Body of pancreas (tissue), 4 donors: ENCODE results near the gene DST. TPM values are rescaled to one million over a fixed set of nuclear protein-coding genes. Genes with fewer than 3 reads are reported as not detected.

ENCODE experiments used
- ATAC-seq: fragments of 150-250 bp; one replicate; pipeline ENCODE4 v1.9.1; 2016
- DNase-seq, 4 donors: peaks; one replicate each; pipeline ENCODE4 v3.0.0-alpha.2; 2019
- H3K27ac ChIP-seq, 4 donors: fragments of 200-600 bp; sonication (generic); 1 replicate in 3 of 4; 2 replicates in 1 of 4; pipeline versions ENCODE4 v1.5.1 to v1.6.1; 2016 to 2019; ENCODE audit warnings: mild to moderate bottlenecking in 1 of 4, mixed read lengths in 1 of 4, moderate library complexity in 1 of 4
- H3K27me3 ChIP-seq, 2 donors: fragments of 200-600 bp; sonication (generic); one replicate each; pipeline ENCODE4 v1.6.0; 2016; ENCODE audit warnings: mild to moderate bottlenecking in 1 of 2
- H3K36me3 ChIP-seq, 2 donors: fragments of 200-600 bp; sonication (generic); replicated peaks in 1 of 2; 2 replicates each; pipeline ENCODE4 v1.5.1; 2016; ENCODE audit warnings: low read depth in 2 of 2; ENCODE audit not compliant: insufficient read depth in 1 of 2
- H3K4me1 ChIP-seq: fragments of 200-600 bp; sonication (generic); one replicate; pipeline ENCODE4 v1.6.0; 2016
- H3K4me3 ChIP-seq, 2 donors: fragments of 200-600 bp; sonication (generic); 1 replicate in 1 of 2; 2 replicates in 1 of 2; pipeline ENCODE4 v1.5.1; 2016 to 2019
- H3K9me3 ChIP-seq, 3 donors: fragments of 200-600 bp; sonication (generic); 1 replicate in 2 of 3; 2 replicates in 1 of 3; pipeline ENCODE4 v1.5.1; 2016
- CTCF ChIP-seq, 7 experiments: fragments of 450-650 bp in 4 of 7; fragments of 200-600 bp in 3 of 7; sonication (generic) in 3 of 7; IDR thresholded peaks; one replicate each; pipeline ENCODE4 v1.5.1; 2016 to 2019; ENCODE audit warnings: antibody characterized with exemption in 7 of 7
- POLR2A ChIP-seq, 3 donors: fragments of 450-650 bp; IDR thresholded peaks; one replicate each; pipeline ENCODE4 v1.6.1; 2016; ENCODE audit warnings: antibody characterized with exemption in 3 of 3, mild to moderate bottlenecking in 2 of 3
- WGBS, 2 donors: methylation state at CpG; one replicate each; pipeline ENCODE4 v1.1.5; 2017; 5-methylcytosine and 5-hydroxymethylcytosine counted together
- intact Hi-C: fragments of 100-400 bp; cut with DNase I; formaldehyde crosslinking; loops from one replicate; pipeline ENCODE4 v1.15.1; 2023
- total RNA-seq, 2 donors: library from RNA; depleted of rRNA; stranded (reverse); fragments of >200 nt; gene quantifications; one replicate each; pipeline ENCODE4 v1.1.0, GENCODE V29; 2016

Gene DST
- total RNA-seq, 2 donors from 2014 or later, result 105 to 117 TPM

GRCh38 chr6:56660381-56660730 is 17.7 kb upstream of the DST start:
- H3K27ac ChIP-seq, result no peak overlapping the region
- 75 to 78% methylated on average over 3 of the region's 3 CpGs for WGBS, 2 donors
- TF ChIP-seq CTCF (IDR thresholded peaks at IDR 0.05) (no peak), POLR2A (IDR thresholded peaks at IDR 0.05) (no peak)
- DNase-seq, result no peak
- no peaks in the 10 kb centered on the region for H3K9me3 ChIP-seq
- intact Hi-C loops, result no loop called here
- no peaks in the 10 kb centered on the region for H3K27me3 ChIP-seq
- peaks cover 9% of the 10 kb centered on the region for H3K4me1 ChIP-seq
- H3K4me3 ChIP-seq, result no peak overlapping the region
- H3K36me3 ChIP-seq, result no peaks in the 10 kb centered on the region
- no peak for ATAC-seq

GRCh38 chr6:56659721-56660380 is 17.2 kb upstream of the DST start:
- WGBS, 2 donors, result 77 to 79% methylated on average over 2 of the region's 2 CpGs
- intact Hi-C loops, result no loop called here
- Histone ChIP-seq H3K9me3 (no peaks in the 10 kb centered on the region), H3K4me1 (peaks cover 9% of the 10 kb centered on the region), H3K4me3 (no peak overlapping the region), H3K36me3 (no peaks in the 10 kb centered on the region), H3K27me3 (no peaks in the 10 kb centered on the region), H3K27ac (no peak overlapping the region)
- no peak for DNase-seq
- no peak for TF ChIP-seq CTCF (IDR thresholded peaks at IDR 0.05)
- no peak for ATAC-seq

- ATAC-seq (no peak), DNase-seq (no peak)
- Histone ChIP-seq H3K4me1 (peaks cover 10% of the 10 kb centered on the region), H3K36me3 (no peaks in the 10 kb centered on the region), H3K27ac (no peak overlapping the region), H3K27me3 (no peaks in the 10 kb centered on the region), H3K4me3 (no peak overlapping the region), H3K9me3 (no peaks in the 10 kb centered on the region)
- intact Hi-C loops, result no loop called here
- WGBS, 2 donors, result 83 to 88% methylated on average over 5 of the region's 5 CpGs
- TF ChIP-seq POLR2A (IDR thresholded peaks at IDR 0.05) (no peak), CTCF (IDR thresholded peaks at IDR 0.05) (no peak)
These were observed 15.6 kb upstream of the DST start for GRCh38 chr6:56658326-56658725.

GRCh38 chr6:56657354-56657753 is 14.7 kb upstream of the DST start:
- Histone ChIP-seq H3K27ac (no peak overlapping the region), H3K36me3 (no peaks in the 10 kb centered on the region), H3K4me3 (no peak overlapping the region), H3K9me3 (no peaks in the 10 kb centered on the region), H3K27me3 (no peaks in the 10 kb centered on the region), H3K4me1 (peaks cover 13% of the 10 kb centered on the region)
- ATAC-seq (no peak), DNase-seq (no peak)
- TF ChIP-seq POLR2A (IDR thresholded peaks at IDR 0.05), result no peak
- no peak for TF ChIP-seq CTCF (IDR thresholded peaks at IDR 0.05)
- WGBS, 2 donors, result 61 to 70% methylated on average over 3 of the region's 3 CpGs
- intact Hi-C loops, result no loop called here

GRCh38 chr6:56656466-56656865 is 13.8 kb upstream of the DST start:
- DNase-seq (no peak), ATAC-seq (no peak)
- Histone ChIP-seq H3K27ac (no peak overlapping the region), H3K4me1 (peaks cover 13% of the 10 kb centered on the region), H3K36me3 (no peaks in the 10 kb centered on the region), H3K9me3 (no peaks in the 10 kb centered on the region), H3K27me3 (no peaks in the 10 kb centered on the region), H3K4me3 (no peak overlapping the region)
- TF ChIP-seq CTCF (IDR thresholded peaks at IDR 0.05), result no peak
- TF ChIP-seq POLR2A (IDR thresholded peaks at IDR 0.05), result no peak
- intact Hi-C loops, result no loop called here
